ENCODE data around the gene ABCB8. TPM values are rescaled to one million over a fixed set of nuclear protein-coding genes. Genes with fewer than 3 reads are reported as not detected.

The ABCB8 gene
- total and polyA plus RNA-seq, 9 of the 15 experiments (the other 6 are each of a cell fraction or from before 2014, with no cell fraction given): 7.6 to 106 (median 36.3) TPM

GRCh38 chr7:151047976-151048815 lies 19.9 kb downstream of the ABCB8 start, which contains the start of gene ASIC3:
Gene ASIC3, plus strand, starts transcription at chr7:151048531. Its CDS starts 355 bp downstream, at chr7:151048886.
- Histone ChIP-seq H3K27me3 (ENCODE audit: control insufficient read depth in 2 of 2, insufficient read depth in 2 of 2, low read length in 2 of 2) (no peaks in the 10 kb centered on the region), H3K27ac (ENCODE audit: extremely low read depth, low read depth, low read length) (no peak within 1 kb of the TSS), H3K79me2 (ENCODE audit: control insufficient read depth, insufficient read depth, low read length) (no peaks in the 10 kb centered on the region), H4K20me1 (replicated peaks; ENCODE audit: control insufficient read depth, insufficient read depth, low read length) (no peaks in the 10 kb centered on the region; the same call in 1 of the 2 replicates), H3K4me1 (replicated peaks in 1 of 2; ENCODE audit: control insufficient read depth in 2 of 2, insufficient read depth in 2 of 2, low read length in 2 of 2) (peaks cover under 1 to 57% of the 10 kb centered on the region in 2 experiments; a peak in 3 of 5 replicates), H3K9me3 (replicated peaks; ENCODE audit: control insufficient read depth, insufficient read depth, low read depth, low read length) (no peaks in the 10 kb centered on the region), H3K4me2 (ENCODE audit: insufficient read depth, low read length) (no peak within 1 kb of the TSS), H3K4me3 (no peak within 1 kb of the TSS), H3K36me3 (ENCODE audit: control insufficient read depth, insufficient read depth, low read length) (peaks cover 18% of the 10 kb centered on the region), H3K9me1 (ENCODE audit: control insufficient read depth, insufficient read depth, low read length) (no peaks in the 10 kb centered on the region), H3K9ac (ENCODE audit: insufficient read depth in 1 of 2, low read depth in 2 of 2, low read length in 2 of 2) (peak within 1 kb of the TSS in 1 of 2 experiments; percentile 68; a peak in 2 of 4 replicates), H2AFZ (ENCODE audit: low read depth, low read length) (no peak within 1 kb of the TSS)
- DNase-seq (ENCODE audit: extremely low read depth in 1 of 4, low spot score in 3 of 4) (peak in 2 of 4 experiments; percentile 11 to 17), FAIRE-seq (no peak), ATAC-seq (no peak)
- TF ChIP-seq SNAPC5 (CRISPR knock-in tag; IDR thresholded peaks at IDR 0.05) (no peak), ATF7 (IDR thresholded peaks at IDR 0.05) (no peak), HIVEP1 (CRISPR knock-in tag; IDR thresholded peaks at IDR 0.05) (no peak), NFIC (IDR thresholded peaks at IDR 0.05) (peak; percentile 78), POLR2G (IDR thresholded peaks at IDR 0.05; ENCODE audit: low read depth, low read length) (0 out of 2 replicates have a peak, but pooled peaks have one; percentile 56), ILF3 (IDR thresholded peaks at IDR 0.05; ENCODE audit: borderline replicate concordance) (no peak)
- TF ChIP-seq, protein P1, sequence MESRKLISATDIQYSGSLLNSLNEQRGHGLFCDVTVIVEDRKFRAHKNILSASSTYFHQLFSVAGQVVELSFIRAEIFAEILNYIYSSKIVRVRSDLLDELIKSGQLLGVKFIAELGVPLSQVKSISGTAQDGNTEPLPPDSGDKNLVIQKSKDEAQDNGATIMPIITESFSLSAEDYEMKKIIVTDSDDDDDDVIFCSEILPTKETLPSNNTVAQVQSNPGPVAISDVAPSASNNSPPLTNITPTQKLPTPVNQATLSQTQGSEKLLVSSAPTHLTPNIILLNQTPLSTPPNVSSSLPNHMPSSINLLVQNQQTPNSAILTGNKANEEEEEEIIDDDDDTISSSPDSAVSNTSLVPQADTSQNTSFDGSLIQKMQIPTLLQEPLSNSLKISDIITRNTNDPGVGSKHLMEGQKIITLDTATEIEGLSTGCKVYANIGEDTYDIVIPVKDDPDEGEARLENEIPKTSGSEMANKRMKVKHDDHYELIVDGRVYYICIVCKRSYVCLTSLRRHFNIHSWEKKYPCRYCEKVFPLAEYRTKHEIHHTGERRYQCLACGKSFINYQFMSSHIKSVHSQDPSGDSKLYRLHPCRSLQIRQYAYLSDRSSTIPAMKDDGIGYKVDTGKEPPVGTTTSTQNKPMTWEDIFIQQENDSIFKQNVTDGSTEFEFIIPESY (CRISPR knock-in tag; IDR thresholded peaks at IDR 0.05): 0 out of 2 replicates have a peak, but pooled peaks have one; percentile 18
- in situ Hi-C loops (cut with MboI) (no loop called here), intact Hi-C loops (cut with micrococcal nuclease) (no loop called here)
- BruUV-seq (replicated peaks): no TSS peak
- CTCF ChIA-PET (ENCODE audit: low intra/inter-chr PET ratio): no interaction called here
- 71% methylated on average over 21 of the region's 22 CpGs for WGBS (ENCODE audit: insufficient coverage, low coverage, missing lambda C conversion rate)
- POLR2A ChIA-PET: interaction anchor here (0.7 to 3.1 kb wide), 4 partner anchors 9 to 72 kb away, joined by 3 to 23 read pairs (median 4); no protein-coding TSS in a partner anchor

All from K562 (cell line).